Suprapubic skin (tissue), 4 donors: ENCODE results near the gene GNA15.

Experiments used
- EP300 ChIP-seq: sonication (generic); formaldehyde crosslinking; IDR thresholded peaks from one replicate; pipeline ENCODE4 v1.6.1; 2017; ENCODE audit warnings: antibody characterized with exemption
- POLR2A ChIP-seq, 2 donors: fragments of 450-650 bp; IDR thresholded peaks; one replicate each; pipeline ENCODE4 v1.6.1; 2017; ENCODE audit warnings: antibody characterized with exemption in 2 of 2, mild to moderate bottlenecking in 2 of 2, moderate library complexity in 2 of 2
- POLR2AphosphoS5 ChIP-seq, 3 donors: sonication (generic); formaldehyde crosslinking; IDR thresholded peaks; one replicate each; pipeline ENCODE4 v1.6.1; 2017; ENCODE audit warnings: antibody characterized with exemption in 3 of 3
- TF ChIP-seq, protein P1 (sequence below), 2 donors: fragments of 200-600 bp in 1 of 2; fragments of 450-650 bp in 1 of 2; sonication (generic) in 1 of 2; IDR thresholded peaks; one replicate each; pipeline ENCODE4 v1.5.1; 2016 to 2019; ENCODE audit warnings: antibody characterized with exemption in 2 of 2, mild to moderate bottlenecking in 1 of 2, moderate library complexity in 1 of 2

DNA sequence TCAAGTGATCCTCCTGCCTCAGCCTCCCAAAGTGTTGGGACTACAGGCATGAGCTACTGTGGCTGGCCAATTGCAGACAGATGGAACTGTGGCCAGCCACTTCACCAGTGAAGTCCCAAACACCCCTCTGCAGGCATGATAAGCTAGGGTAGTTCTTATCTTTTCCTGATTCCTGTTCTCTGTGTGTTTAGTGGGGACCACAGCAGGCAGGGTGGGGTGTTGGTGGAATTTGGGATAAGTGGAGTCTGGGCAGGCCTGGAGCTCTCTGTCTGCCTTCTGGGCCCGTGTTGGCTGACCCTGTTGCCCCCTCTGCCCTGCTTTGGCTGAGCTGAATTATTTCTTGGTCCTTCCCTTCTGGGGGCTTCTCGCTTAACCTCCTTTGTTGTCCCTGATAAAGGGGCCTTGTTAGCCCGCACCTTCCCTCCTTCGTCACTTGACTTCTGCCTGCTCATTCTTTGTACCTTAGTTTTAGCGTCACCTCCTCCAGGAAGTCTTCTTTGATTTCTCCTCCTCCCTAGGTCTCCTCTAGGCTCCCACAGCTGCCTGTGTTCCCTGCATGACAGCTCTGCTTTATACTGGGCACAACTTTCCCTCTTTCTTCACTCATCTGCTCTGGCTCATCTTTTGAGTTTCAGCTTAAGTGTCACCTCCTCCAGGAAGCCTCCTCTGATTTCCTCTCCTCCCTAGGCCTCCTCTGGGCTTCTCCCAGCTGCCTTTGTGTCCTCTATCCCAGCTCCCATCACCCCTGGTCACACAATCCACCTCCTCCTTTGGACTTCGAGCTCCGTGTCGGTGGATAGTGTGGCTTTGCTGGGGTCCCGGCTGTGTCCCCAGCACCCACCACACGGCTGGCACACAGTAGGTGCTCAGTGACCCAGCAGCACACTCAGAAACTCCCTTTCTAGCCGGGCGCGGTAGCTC is 48.1 kb downstream of the GNA15 start:
- no peak for TF ChIP-seq POLR2A (IDR thresholded peaks at IDR 0.05)
- TF ChIP-seq, protein P1, sequence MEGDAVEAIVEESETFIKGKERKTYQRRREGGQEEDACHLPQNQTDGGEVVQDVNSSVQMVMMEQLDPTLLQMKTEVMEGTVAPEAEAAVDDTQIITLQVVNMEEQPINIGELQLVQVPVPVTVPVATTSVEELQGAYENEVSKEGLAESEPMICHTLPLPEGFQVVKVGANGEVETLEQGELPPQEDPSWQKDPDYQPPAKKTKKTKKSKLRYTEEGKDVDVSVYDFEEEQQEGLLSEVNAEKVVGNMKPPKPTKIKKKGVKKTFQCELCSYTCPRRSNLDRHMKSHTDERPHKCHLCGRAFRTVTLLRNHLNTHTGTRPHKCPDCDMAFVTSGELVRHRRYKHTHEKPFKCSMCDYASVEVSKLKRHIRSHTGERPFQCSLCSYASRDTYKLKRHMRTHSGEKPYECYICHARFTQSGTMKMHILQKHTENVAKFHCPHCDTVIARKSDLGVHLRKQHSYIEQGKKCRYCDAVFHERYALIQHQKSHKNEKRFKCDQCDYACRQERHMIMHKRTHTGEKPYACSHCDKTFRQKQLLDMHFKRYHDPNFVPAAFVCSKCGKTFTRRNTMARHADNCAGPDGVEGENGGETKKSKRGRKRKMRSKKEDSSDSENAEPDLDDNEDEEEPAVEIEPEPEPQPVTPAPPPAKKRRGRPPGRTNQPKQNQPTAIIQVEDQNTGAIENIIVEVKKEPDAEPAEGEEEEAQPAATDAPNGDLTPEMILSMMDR (IDR thresholded peaks at IDR 0.05): no peak
- no peak for TF ChIP-seq POLR2AphosphoS5 (IDR thresholded peaks at IDR 0.05)
- no peak for TF ChIP-seq EP300
